Loucy (cell line): ENCODE measurements around the gene CHCHD6.

ENCODE experiments used
- CTCF ChIP-seq: fragments of 200-600 bp; sonication (generic); conservative IDR thresholded peaks from 2 replicates; pipeline ENCODE4 v1.5.1; 2014; ENCODE audit warnings: mild to moderate bottlenecking, antibody characterized with exemption, low read length
- EZH2phosphoT487 ChIP-seq: fragments of 200-600 bp; IDR thresholded peaks from 2 replicates; pipeline ENCODE4 v1.6.1; 2018; ENCODE audit warnings: antibody characterized with exemption, mild to moderate bottlenecking, moderate library complexity, borderline replicate concordance

- no peak for TF ChIP-seq CTCF
- TF ChIP-seq EZH2phosphoT487: no peak
Measured at GRCh38 chr3:126870608-126871210, 166.7 kb downstream of the CHCHD6 start.
